Bronchial epithelial cell (primary cell): Measurements from ENCODE around the gene DGKD. TPM values are rescaled to one million over a fixed set of nuclear protein-coding genes. Genes with fewer than 3 reads are reported as not detected.

ENCODE experiments used
- DNase-seq: peaks from one replicate; pipeline ENCODE4 v3.0.0-alpha.2; 2010; ENCODE audit warnings: low read depth
- FAIRE-seq: peaks from 2 replicates; lab custom pipeline; 2011; peaks lifted over from hg19 to GRCh38; lab: Jason Lieb, UNC
- H3K27me3 ChIP-seq: 2 replicates; pipeline ENCODE4 v1.5.1; 2011; ENCODE audit warnings: low read length; ENCODE audit not compliant: control insufficient read depth, insufficient read depth
- H3K36me3 ChIP-seq: 2 replicates; pipeline ENCODE4 v1.5.1; 2011; ENCODE audit warnings: low read length; ENCODE audit not compliant: control insufficient read depth, insufficient read depth
- H3K4me3 ChIP-seq: 2 replicates; pipeline ENCODE4 v1.5.1; 2011; ENCODE audit warnings: mild to moderate bottlenecking, low read depth, low read length, control low read depth
- total RNA-seq: library from RNA; depleted of rRNA; stranded (reverse); fragments of >200 nt; gene quantifications from 2 replicates; pipeline ENCODE4 v1.2.1, GENCODE V29; 2014
- TF ChIP-seq, protein P1 (sequence below): IDR thresholded peaks from 2 replicates; pipeline ENCODE4 v1.5.1; 2011; ENCODE audit warnings: mild to moderate bottlenecking, moderate library complexity, low read length, control low read depth, inconsistent platforms; ENCODE audit not compliant: insufficient read depth, severe bottlenecking

The DGKD gene
- total RNA-seq, 1 donor from 2014 or later: 14.5 TPM

GRCh38 chr2:233444501-233444900 lies 90.2 kb downstream of the DGKD start:
- DNase-seq: no peak
- Histone ChIP-seq H3K4me3 (no peak overlapping the region), H3K36me3 (peaks cover 8% of the 10 kb centered on the region)

GRCh38 chr2:233445152-233445830 lies 91.0 kb downstream of the DGKD start:
- FAIRE-seq (peak; percentile 50), DNase-seq (no peak)
- TF ChIP-seq, protein P1, sequence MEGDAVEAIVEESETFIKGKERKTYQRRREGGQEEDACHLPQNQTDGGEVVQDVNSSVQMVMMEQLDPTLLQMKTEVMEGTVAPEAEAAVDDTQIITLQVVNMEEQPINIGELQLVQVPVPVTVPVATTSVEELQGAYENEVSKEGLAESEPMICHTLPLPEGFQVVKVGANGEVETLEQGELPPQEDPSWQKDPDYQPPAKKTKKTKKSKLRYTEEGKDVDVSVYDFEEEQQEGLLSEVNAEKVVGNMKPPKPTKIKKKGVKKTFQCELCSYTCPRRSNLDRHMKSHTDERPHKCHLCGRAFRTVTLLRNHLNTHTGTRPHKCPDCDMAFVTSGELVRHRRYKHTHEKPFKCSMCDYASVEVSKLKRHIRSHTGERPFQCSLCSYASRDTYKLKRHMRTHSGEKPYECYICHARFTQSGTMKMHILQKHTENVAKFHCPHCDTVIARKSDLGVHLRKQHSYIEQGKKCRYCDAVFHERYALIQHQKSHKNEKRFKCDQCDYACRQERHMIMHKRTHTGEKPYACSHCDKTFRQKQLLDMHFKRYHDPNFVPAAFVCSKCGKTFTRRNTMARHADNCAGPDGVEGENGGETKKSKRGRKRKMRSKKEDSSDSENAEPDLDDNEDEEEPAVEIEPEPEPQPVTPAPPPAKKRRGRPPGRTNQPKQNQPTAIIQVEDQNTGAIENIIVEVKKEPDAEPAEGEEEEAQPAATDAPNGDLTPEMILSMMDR: no peak
- Histone ChIP-seq H3K27me3 (no peaks in the 10 kb centered on the region), H3K36me3 (peaks cover 12% of the 10 kb centered on the region), H3K4me3 (no peak overlapping the region)

More at GRCh38 chr2:233444501-233444900, 90.2 kb downstream of the DGKD start:
- FAIRE-seq: peak; percentile 72
- H3K27me3 ChIP-seq: no peaks in the 10 kb centered on the region
- TF ChIP-seq, protein P1: no peak

DNA sequence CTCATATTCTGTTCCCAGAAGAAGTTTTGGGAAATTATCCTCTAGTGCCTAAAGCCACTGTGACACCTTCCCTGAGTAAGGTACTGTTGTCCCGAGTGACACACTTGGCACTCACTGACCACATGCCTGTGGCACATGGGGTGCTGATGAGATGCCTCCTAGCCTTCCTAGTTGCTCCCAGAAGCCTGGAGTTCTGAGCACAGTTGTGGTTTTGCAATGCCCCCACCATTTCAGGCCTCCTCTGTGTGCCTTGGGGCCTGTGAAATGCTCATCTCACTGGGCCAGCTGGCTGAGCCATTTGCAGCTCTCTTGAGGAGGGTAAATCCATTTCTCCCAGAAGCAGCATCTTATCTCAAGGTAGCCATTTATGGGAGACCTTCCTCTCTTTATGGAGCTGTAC lies 91.8 kb downstream of the DGKD start:
- DNase-seq (no peak), FAIRE-seq (no peak)
- Histone ChIP-seq H3K27me3 (no peaks in the 10 kb centered on the region), H3K4me3 (no peak overlapping the region), H3K36me3 (peaks cover 17% of the 10 kb centered on the region)
- TF ChIP-seq, protein P1: no peak

- DNase-seq: no peak
- no peak overlapping the region for H3K4me3 ChIP-seq
- no peak for FAIRE-seq
- peaks cover 17% of the 10 kb centered on the region for H3K36me3 ChIP-seq
- no peaks in the 10 kb centered on the region for H3K27me3 ChIP-seq
- TF ChIP-seq, protein P1: no peak
Measured at GRCh38 chr2:233446606-233447305, 92.5 kb downstream of the DGKD start.

DNA sequence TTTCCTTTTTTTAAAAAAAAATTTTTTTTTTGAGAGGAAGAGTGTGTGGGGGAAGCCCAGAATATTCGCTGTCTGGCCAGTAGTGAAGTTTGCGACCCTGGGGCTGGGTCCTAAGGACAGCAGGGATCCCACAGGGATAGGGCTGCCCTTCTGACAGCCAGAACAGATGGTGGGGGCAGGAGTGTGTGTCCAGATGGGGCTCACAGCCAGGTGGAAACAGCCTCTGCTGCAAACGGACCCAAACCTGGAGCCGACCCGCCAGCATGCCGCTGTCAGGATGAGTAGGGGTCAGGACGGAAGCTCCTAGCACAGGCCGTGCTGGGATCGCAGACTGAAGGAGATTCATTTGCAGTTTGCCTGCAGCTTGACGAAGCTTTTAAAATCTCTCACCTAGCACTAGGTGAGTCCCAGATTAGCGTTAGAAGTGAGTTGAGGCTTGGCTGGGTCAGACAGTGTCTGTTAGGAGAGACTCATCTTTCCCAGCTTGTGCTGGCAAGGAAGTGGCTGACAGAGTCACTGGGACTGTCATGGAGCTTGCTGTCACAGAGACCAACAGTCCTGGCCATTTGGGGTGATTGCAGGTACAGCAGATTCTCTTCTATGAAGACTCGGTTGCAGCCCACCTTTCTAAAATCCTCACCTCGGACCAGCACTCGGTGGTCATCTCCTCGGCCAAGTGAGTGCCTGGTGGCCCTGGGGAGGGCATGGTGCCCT lies 93.4 kb downstream of the DGKD start:
- TF ChIP-seq, protein P1: no peak
- H3K4me3 ChIP-seq: no peak overlapping the region
- DNase-seq: no peak
- no peaks in the 10 kb centered on the region for H3K27me3 ChIP-seq
- H3K36me3 ChIP-seq: peaks cover 21% of the 10 kb centered on the region
- no peak for FAIRE-seq
